HG03520 (cell line): ENCODE results near the gene SPX.

Source experiments
- ATAC-seq: cut with Tn5 transposase; IDR thresholded peaks from one replicate; pipeline ENCODE4 v1.9.1; 2021; ENCODE audit warnings: mild to moderate bottlenecking, moderate library complexity; ENCODE audit not compliant: unreplicated experiment

SPX gene

DNA sequence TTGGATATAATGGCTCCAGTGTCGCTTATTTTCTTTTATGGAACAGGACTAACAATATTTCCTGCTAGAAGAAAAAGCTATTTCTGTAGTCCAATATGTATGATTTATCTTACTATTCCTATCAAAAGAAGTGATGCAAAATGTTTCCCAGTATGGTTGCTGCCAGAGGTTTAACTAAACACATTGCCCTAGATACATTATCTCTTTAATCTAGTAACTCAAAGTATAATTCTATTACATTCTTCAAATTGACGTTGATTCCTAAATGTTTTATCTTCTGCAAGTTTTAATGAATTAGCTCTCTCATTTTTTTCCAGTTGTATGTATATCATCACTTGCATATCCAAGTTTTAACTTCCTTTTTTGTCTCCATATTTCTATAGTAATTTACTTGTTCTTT lies 50.3 kb downstream of the SPX start:
- ATAC-seq = no peak

DNA sequence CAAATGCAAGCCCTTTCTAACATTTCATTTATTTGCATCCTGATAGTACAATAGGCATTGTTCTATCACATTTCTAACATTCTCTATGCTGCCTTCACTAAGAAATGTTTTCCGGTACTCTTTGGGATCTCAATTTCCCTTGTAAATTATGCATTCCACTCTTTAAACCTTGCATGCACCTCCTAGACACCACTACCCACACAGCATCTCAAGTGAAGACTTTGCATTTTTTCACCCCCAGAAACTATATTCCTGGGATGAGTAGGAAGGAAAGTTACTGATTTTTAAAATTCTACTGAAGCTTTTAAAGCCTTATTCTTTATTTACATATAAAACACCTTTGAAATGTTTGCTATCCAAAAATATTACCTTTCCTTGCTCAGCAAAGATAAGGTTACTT lies 51.4 kb downstream of the SPX start:
- no peak for ATAC-seq

DNA sequence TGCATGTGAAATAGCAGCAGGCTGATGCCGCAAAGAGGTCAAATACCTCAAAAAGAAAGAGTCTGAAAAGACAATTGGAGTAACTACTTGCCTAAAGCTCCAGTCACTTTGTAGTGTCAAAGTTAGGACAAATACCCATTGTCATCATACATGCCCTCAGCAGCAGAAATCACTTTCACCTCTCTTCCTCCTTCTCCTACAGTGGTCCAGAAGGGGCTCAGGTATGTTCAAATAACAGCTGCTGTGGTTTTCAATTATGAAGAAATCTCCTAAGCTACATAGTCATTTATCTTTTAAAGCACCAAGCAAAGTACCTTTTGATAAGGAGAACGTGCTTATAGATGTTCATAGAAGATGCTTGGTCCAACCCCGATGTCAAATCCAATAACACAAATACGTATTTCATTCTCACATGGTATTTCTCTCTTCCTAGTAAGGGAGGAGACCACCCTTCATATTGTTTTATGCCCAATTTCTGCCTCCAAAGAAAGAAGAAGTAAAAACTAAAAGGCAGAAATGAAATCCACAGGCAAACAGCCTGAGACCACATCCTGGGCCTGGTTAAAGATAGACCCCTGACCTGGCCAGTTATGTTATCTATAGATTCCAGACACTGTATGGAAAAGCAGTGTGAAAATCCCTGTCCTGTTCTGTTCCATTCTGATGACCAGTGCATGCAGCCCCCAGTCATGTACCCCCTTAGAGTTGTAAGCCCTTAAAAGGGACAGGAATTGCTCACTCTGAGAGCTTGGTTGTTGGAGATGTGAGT lies 54.8 kb downstream of the SPX start:
- ATAC-seq = no peak
